ENCODE measurements around the gene RAB11FIP3. TPM values are rescaled to one million over a fixed set of nuclear protein-coding genes. Genes with fewer than 3 reads are reported as not detected.
A peak's percentile ranks its signal among the peaks of the same experiment; 100 is the strongest.

The RAB11FIP3 gene
- total and polyA plus RNA-seq, 2 of the 13 experiments (the other 11 are each of a cell fraction or from before 2014, with no cell fraction given) = 34.3 to 57.6 TPM

DNA sequence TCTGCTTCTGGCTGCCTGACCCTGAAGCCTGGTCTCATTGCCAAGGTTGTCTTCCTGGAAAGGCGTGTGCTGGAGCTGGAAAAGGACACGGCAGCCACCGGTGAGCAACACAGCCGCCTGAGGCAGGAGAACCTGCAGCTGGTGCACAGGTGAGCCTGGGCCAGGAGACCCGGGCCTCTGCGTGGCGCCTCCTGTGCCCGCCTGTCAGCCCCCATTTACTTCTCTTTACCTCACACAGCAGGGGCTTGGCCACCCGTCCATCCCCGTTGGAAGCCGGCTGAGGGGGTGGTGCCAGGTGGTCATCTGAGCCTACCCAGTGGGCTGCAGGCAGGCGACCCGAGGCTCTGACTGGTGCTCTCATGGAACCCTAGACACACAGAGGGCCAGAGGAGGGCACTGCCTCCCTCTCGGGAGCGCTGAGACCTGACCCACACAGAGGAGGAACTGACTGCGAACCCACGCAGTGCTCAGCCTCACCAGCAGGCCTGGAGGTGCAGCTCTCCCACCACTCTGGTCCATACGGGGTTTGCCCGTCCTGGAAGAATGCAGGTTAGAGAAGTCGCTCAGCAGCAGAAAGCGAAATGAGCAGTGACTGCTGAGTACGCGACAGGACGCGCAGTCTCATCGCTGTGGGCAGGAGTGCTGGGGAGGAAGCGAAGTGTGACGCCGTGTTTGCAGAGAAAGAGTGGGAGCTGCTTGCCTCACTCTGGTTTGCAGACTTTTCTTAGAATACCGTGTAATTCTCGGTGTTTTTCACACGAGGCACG lies 80.2 kb downstream of the RAB11FIP3 start:
- TF ChIP-seq, protein P1, sequence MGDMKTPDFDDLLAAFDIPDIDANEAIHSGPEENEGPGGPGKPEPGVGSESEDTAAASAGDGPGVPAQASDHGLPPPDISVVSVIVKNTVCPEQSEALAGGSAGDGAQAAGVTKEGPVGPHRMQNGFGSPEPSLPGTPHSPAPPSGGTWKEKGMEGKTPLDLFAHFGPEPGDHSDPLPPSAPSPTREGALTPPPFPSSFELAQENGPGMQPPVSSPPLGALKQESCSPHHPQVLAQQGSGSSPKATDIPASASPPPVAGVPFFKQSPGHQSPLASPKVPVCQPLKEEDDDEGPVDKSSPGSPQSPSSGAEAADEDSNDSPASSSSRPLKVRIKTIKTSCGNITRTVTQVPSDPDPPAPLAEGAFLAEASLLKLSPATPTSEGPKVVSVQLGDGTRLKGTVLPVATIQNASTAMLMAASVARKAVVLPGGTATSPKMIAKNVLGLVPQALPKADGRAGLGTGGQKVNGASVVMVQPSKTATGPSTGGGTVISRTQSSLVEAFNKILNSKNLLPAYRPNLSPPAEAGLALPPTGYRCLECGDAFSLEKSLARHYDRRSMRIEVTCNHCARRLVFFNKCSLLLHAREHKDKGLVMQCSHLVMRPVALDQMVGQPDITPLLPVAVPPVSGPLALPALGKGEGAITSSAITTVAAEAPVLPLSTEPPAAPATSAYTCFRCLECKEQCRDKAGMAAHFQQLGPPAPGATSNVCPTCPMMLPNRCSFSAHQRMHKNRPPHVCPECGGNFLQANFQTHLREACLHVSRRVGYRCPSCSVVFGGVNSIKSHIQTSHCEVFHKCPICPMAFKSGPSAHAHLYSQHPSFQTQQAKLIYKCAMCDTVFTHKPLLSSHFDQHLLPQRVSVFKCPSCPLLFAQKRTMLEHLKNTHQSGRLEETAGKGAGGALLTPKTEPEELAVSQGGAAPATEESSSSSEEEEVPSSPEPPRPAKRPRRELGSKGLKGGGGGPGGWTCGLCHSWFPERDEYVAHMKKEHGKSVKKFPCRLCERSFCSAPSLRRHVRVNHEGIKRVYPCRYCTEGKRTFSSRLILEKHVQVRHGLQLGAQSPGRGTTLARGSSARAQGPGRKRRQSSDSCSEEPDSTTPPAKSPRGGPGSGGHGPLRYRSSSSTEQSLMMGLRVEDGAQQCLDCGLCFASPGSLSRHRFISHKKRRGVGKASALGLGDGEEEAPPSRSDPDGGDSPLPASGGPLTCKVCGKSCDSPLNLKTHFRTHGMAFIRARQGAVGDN (CRISPR knock-in tag; IDR thresholded peaks at IDR 0.05) = peak; percentile 29; the same call in 1 of the 2 replicates
- TF ChIP-seq KDM4B (CRISPR knock-in tag; IDR thresholded peaks at IDR 0.05) (no peak), ZBTB38 (CRISPR knock-in tag; IDR thresholded peaks at IDR 0.05) (peak; percentile 50; the same call in 1 of the 2 replicates), AGO2 (optimal IDR thresholded peaks at IDR 0.05; ENCODE audit: low read depth, low read length) (peak; percentile 84), BCL6 (CRISPR knock-in tag; IDR thresholded peaks at IDR 0.05) (no peak), RBFOX2 (IDR thresholded peaks at IDR 0.05; ENCODE audit: low read depth, low read length) (0 out of 2 replicates have a peak, but pooled peaks have one; percentile 37), POLR2G (IDR thresholded peaks at IDR 0.05; ENCODE audit: low read depth, low read length) (no peak), ZNF598 (CRISPR knock-in tag; IDR thresholded peaks at IDR 0.05; ENCODE audit: borderline replicate concordance) (no peak)
- TF ChIP-seq, protein P2, sequence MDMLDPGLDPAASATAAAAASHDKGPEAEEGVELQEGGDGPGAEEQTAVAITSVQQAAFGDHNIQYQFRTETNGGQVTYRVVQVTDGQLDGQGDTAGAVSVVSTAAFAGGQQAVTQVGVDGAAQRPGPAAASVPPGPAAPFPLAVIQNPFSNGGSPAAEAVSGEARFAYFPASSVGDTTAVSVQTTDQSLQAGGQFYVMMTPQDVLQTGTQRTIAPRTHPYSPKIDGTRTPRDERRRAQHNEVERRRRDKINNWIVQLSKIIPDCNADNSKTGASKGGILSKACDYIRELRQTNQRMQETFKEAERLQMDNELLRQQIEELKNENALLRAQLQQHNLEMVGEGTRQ (IDR thresholded peaks at IDR 0.05; ENCODE audit: low read depth, low read length) = no peak
- TF ChIP-seq, protein P2 (CRISPR knock-in tag; IDR thresholded peaks at IDR 0.05; ENCODE audit: borderline replicate concordance) = no peak
- TF ChIP-seq, protein P3, sequence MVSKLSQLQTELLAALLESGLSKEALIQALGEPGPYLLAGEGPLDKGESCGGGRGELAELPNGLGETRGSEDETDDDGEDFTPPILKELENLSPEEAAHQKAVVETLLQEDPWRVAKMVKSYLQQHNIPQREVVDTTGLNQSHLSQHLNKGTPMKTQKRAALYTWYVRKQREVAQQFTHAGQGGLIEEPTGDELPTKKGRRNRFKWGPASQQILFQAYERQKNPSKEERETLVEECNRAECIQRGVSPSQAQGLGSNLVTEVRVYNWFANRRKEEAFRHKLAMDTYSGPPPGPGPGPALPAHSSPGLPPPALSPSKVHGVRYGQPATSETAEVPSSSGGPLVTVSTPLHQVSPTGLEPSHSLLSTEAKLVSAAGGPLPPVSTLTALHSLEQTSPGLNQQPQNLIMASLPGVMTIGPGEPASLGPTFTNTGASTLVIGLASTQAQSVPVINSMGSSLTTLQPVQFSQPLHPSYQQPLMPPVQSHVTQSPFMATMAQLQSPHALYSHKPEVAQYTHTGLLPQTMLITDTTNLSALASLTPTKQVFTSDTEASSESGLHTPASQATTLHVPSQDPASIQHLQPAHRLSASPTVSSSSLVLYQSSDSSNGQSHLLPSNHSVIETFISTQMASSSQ (IDR thresholded peaks at IDR 0.05; ENCODE audit: low read depth) = no peak
- TF ChIP-seq, protein P3 (CRISPR knock-in tag; IDR thresholded peaks at IDR 0.05; ENCODE audit: borderline replicate concordance) = 0 out of 2 replicates have a peak, but pooled peaks have one; percentile 32
- CTCF ChIA-PET (ENCODE audit: low intra/inter-chr PET ratio, low total read pairs) = no interaction called here
- POLR2A ChIA-PET = interaction anchor here (0.7 to 0.8 kb wide), 2 partner anchors 28 to 31 kb away, joined by 3 to 4 read pairs; no protein-coding TSS in a partner anchor
- Histone ChIP-seq H3K4me2 (ENCODE audit: low read depth, low read length) (no peak overlapping the region), H4K20me1 (ENCODE audit: insufficient read depth, low read length) (no peaks in the 10 kb centered on the region), H3K9ac (ENCODE audit: insufficient read depth, low read depth, low read length) (no peak overlapping the region), H3K27me3 (ENCODE audit: control insufficient read depth in 1 of 2, insufficient read depth in 2 of 2, low read length in 2 of 2) (no peaks in the 10 kb centered on the region), H3K36me3 (replicated peaks in 1 of 2; ENCODE audit: control insufficient read depth in 1 of 2, insufficient read depth in 2 of 2, low read length in 2 of 2) (peaks cover 8 to 21% of the 10 kb centered on the region in 2 experiments; a peak in 3 of 5 replicates), H3K27ac (ENCODE audit: extremely low read length, insufficient read depth, low read length) (peak overlapping the region; percentile 32), H3K9me3 (ENCODE audit: low read length) (no peaks in the 10 kb centered on the region), H3K4me1 (ENCODE audit: insufficient read depth, low read length) (peaks cover 70% of the 10 kb centered on the region), H3K79me2 (ENCODE audit: insufficient read depth, low read length) (peaks cover 5% of the 10 kb centered on the region), H3K4me3 (replicated peaks in 1 of 3; ENCODE audit: insufficient read depth in 1 of 3, low read depth in 2 of 3, low read length in 3 of 3) (no peak overlapping the region), H2AFZ (ENCODE audit: low read length) (no peak overlapping the region)
- DNase-seq (ENCODE audit: low spot score) = no peak
- in situ Hi-C loops (cut with HindIII; ENCODE audit: extremely low pct_ligation_motif_present, low pct_unique_long_range_greater_than_20kb) = no loop called here
- no peak for FAIRE-seq
- BruUV-seq (replicated peaks) = no TSS peak
- intact Hi-C loops (cut with micrococcal nuclease; ENCODE audit: unreplicated experiment) = no loop called here
- WGBS (ENCODE audit: low lambda C conversion rate) = 98% methylated on average over 27 of the region's 33 CpGs
- no peak for ATAC-seq
